ENCODE data around the gene CTDP1.

CTDP1 gene

DNA sequence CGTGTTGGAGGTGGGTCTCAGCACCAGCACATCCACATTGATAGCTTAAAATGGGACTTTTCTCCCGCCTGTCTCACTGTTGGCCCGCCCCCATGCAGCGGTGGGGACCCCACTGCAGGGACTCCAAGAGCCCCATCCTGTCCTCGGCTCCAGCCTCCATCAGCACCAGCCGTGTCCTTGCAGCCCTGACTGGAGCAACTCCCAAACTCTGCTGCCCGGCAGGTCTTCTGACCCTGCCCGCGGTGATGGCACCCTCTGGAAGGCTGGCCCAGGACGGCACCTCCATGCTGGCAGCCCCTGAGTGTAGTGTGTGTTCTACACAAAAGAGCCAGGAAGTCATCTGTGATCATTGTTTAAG lies 76.5 kb downstream of the CTDP1 start:
- Histone ChIP-seq H2AK5ac (ENCODE audit: low read length) (no peak overlapping the region), H3K27me3 (ENCODE audit: insufficient read depth, low read length, poor library complexity) (no peaks in the 10 kb centered on the region), H3K4me2 (ENCODE audit: low read length) (no peak overlapping the region), H3K4me3 (ENCODE audit: low read length) (no peak overlapping the region), H3K4ac (ENCODE audit: low read depth, low read length) (no peak overlapping the region), H3K36me3 (ENCODE audit: control insufficient read depth, insufficient read depth, low read length) (peaks cover 4% of the 10 kb centered on the region), H2BK5ac (ENCODE audit: low read length) (no peak overlapping the region), H3K56ac (ENCODE audit: low read length) (no peak overlapping the region), H2BK120ac (ENCODE audit: low read depth, low read length) (no peak overlapping the region), H3K18ac (ENCODE audit: low read length) (no peak overlapping the region), H2BK15ac (replicated peaks; ENCODE audit: low read depth) (no peak overlapping the region), H3K27ac (ENCODE audit: low read depth, low read length) (no peak overlapping the region), H4K5ac (ENCODE audit: low read length) (no peak overlapping the region), H3K4me1 (ENCODE audit: control insufficient read depth, low read depth, low read length) (no peaks in the 10 kb centered on the region), H3K79me2 (ENCODE audit: control insufficient read depth, insufficient read depth, low read length) (no peaks in the 10 kb centered on the region), H3K9ac (ENCODE audit: low read length) (no peak overlapping the region), H4K8ac (ENCODE audit: low read depth, low read length) (no peak overlapping the region), H3K23ac (ENCODE audit: low read length) (no peak overlapping the region), H3K79me1 (ENCODE audit: low read length) (no peaks in the 10 kb centered on the region)
- WGBS (ENCODE audit: extremely low coverage, insufficient coverage, low lambda C conversion rate): no CpG with 5 or more reads among the region's 10 CpGs
- DNase-seq: no peak

- H3K79me1 ChIP-seq (ENCODE audit: low read length): no peaks in the 10 kb centered on the region
- no peak overlapping the region for H4K5ac ChIP-seq (ENCODE audit: low read length)
- DNase-seq: no peak
- no peak overlapping the region for H3K23ac ChIP-seq (ENCODE audit: low read length)
- H2BK5ac ChIP-seq (ENCODE audit: low read length): no peak overlapping the region
- WGBS (ENCODE audit: extremely low coverage, insufficient coverage, low lambda C conversion rate): no CpG with 5 or more reads among the region's 11 CpGs
- no peak overlapping the region for H2BK15ac ChIP-seq (replicated peaks; ENCODE audit: low read depth)
- H2AK5ac ChIP-seq (ENCODE audit: low read length): no peak overlapping the region
- no peak overlapping the region for H4K8ac ChIP-seq (ENCODE audit: low read depth, low read length)
- no peak overlapping the region for H3K56ac ChIP-seq (ENCODE audit: low read length)
- no peak overlapping the region for H2BK120ac ChIP-seq (ENCODE audit: low read depth, low read length)
- H3K4me3 ChIP-seq (ENCODE audit: low read length): no peak overlapping the region
- H3K18ac ChIP-seq (ENCODE audit: low read length): no peak overlapping the region
- peaks cover 4% of the 10 kb centered on the region for H3K36me3 ChIP-seq (ENCODE audit: control insufficient read depth, insufficient read depth, low read length)
- H3K9ac ChIP-seq (ENCODE audit: low read length): no peak overlapping the region
- no peaks in the 10 kb centered on the region for H3K79me2 ChIP-seq (ENCODE audit: control insufficient read depth, insufficient read depth, low read length)
- no peak overlapping the region for H3K4ac ChIP-seq (ENCODE audit: low read depth, low read length)
- H3K4me2 ChIP-seq (ENCODE audit: low read length): no peak overlapping the region
- no peaks in the 10 kb centered on the region for H3K4me1 ChIP-seq (ENCODE audit: control insufficient read depth, low read depth, low read length)
- no peak overlapping the region for H3K27ac ChIP-seq (ENCODE audit: low read depth, low read length)
- H3K27me3 ChIP-seq (ENCODE audit: insufficient read depth, low read length, poor library complexity): no peaks in the 10 kb centered on the region
Observed at GRCh38 chr18:79756826-79757225, 77.2 kb downstream of the CTDP1 start.

DNA sequence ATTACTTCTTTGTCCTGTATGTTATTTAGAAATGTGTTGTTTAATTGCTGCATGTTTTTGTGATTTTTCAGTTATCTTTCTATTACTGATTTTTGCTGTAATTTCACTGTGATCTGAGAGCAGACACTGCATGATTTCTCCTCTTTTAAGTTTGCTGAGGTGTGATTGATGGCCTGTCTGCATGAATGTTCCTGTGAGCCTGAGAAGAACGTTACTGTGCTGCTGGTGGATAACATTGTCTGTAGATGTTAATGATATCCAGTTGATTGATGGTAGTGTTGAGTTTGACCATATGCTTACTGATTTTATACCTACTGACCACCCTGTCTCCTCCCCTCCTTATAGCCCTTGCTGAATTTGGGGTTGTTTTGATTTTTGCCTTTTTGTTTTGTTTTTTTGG lies 80.7 kb downstream of the CTDP1 start:
- no CpG with 5 or more reads among the region's 1 CpG for WGBS (ENCODE audit: extremely low coverage, insufficient coverage, low lambda C conversion rate)

GRCh38 chr18:79760881-79761280 lies 81.3 kb downstream of the CTDP1 start:
- H4K5ac ChIP-seq (ENCODE audit: low read length): no peak overlapping the region
- H3K4me1 ChIP-seq (ENCODE audit: control insufficient read depth, low read depth, low read length): no peaks in the 10 kb centered on the region
- no peak overlapping the region for H3K23ac ChIP-seq (ENCODE audit: low read length)
- no peak overlapping the region for H2BK5ac ChIP-seq (ENCODE audit: low read length)
- no peak overlapping the region for H3K27ac ChIP-seq (ENCODE audit: low read depth, low read length)
- no peaks in the 10 kb centered on the region for H3K79me1 ChIP-seq (ENCODE audit: low read length)
- H3K56ac ChIP-seq (ENCODE audit: low read length): no peak overlapping the region
- H3K4me3 ChIP-seq (ENCODE audit: low read length): no peak overlapping the region
- no peak overlapping the region for H3K4ac ChIP-seq (ENCODE audit: low read depth, low read length)
- H3K4me2 ChIP-seq (ENCODE audit: low read length): no peak overlapping the region
- DNase-seq: no peak
- no peak overlapping the region for H2BK120ac ChIP-seq (ENCODE audit: low read depth, low read length)
- no peak overlapping the region for H2AK5ac ChIP-seq (ENCODE audit: low read length)
- H3K36me3 ChIP-seq (ENCODE audit: control insufficient read depth, insufficient read depth, low read length): no peaks in the 10 kb centered on the region
- no peak overlapping the region for H3K18ac ChIP-seq (ENCODE audit: low read length)
- H2BK15ac ChIP-seq (replicated peaks; ENCODE audit: low read depth): no peak overlapping the region
- no peak overlapping the region for H3K9ac ChIP-seq (ENCODE audit: low read length)
- no peak overlapping the region for H4K8ac ChIP-seq (ENCODE audit: low read depth, low read length)
- WGBS (ENCODE audit: extremely low coverage, insufficient coverage, low lambda C conversion rate): no CpG with 5 or more reads among the region's 1 CpG
- H3K27me3 ChIP-seq (ENCODE audit: insufficient read depth, low read length, poor library complexity): no peaks in the 10 kb centered on the region
- H3K79me2 ChIP-seq (ENCODE audit: control insufficient read depth, insufficient read depth, low read length): no peaks in the 10 kb centered on the region

More for the DNA sequence above, 80.7 kb downstream of the CTDP1 start:
- H3K4ac ChIP-seq (ENCODE audit: low read depth, low read length): no peak overlapping the region
- no peak overlapping the region for H2BK5ac ChIP-seq (ENCODE audit: low read length)
- H2BK120ac ChIP-seq (ENCODE audit: low read depth, low read length): no peak overlapping the region
- H3K27ac ChIP-seq (ENCODE audit: low read depth, low read length): no peak overlapping the region
- no peak overlapping the region for H3K18ac ChIP-seq (ENCODE audit: low read length)
- H3K79me1 ChIP-seq (ENCODE audit: low read length): no peaks in the 10 kb centered on the region
- no peaks in the 10 kb centered on the region for H3K4me1 ChIP-seq (ENCODE audit: control insufficient read depth, low read depth, low read length)
- no peaks in the 10 kb centered on the region for H3K36me3 ChIP-seq (ENCODE audit: control insufficient read depth, insufficient read depth, low read length)
- H3K79me2 ChIP-seq (ENCODE audit: control insufficient read depth, insufficient read depth, low read length): no peaks in the 10 kb centered on the region
- H3K9ac ChIP-seq (ENCODE audit: low read length): no peak overlapping the region
- no peak overlapping the region for H3K56ac ChIP-seq (ENCODE audit: low read length)
- H4K8ac ChIP-seq (ENCODE audit: low read depth, low read length): no peak overlapping the region
- H3K4me3 ChIP-seq (ENCODE audit: low read length): no peak overlapping the region
- H3K27me3 ChIP-seq (ENCODE audit: insufficient read depth, low read length, poor library complexity): no peaks in the 10 kb centered on the region
- H4K5ac ChIP-seq (ENCODE audit: low read length): no peak overlapping the region
- DNase-seq: no peak
- H3K4me2 ChIP-seq (ENCODE audit: low read length): no peak overlapping the region
- no peak overlapping the region for H2AK5ac ChIP-seq (ENCODE audit: low read length)
- no peak overlapping the region for H3K23ac ChIP-seq (ENCODE audit: low read length)
- H2BK15ac ChIP-seq (replicated peaks; ENCODE audit: low read depth): no peak overlapping the region

DNA sequence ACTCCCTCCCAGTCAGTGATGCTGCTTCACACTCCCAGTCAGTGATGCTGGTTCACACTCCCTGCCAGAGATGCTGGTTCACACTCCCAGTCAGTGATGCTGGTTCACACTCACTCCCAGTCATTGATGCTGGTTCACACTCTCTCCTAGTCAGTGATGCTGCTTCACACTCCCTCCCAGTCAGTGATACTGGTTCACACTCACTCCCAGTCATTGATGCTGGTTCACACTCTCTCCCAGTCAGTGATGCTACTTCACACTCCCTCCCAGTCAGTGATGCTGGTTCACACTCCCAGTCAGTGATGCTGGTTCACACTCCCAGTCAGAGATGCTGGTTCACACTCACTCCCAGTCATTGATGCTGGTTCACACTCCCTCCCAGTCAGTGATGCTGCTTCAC lies 83.8 kb downstream of the CTDP1 start:
- Histone ChIP-seq H3K36me3 (ENCODE audit: control insufficient read depth, insufficient read depth, low read length) (no peaks in the 10 kb centered on the region), H4K5ac (ENCODE audit: low read length) (no peak overlapping the region), H3K79me2 (ENCODE audit: control insufficient read depth, insufficient read depth, low read length) (no peaks in the 10 kb centered on the region)

DNA sequence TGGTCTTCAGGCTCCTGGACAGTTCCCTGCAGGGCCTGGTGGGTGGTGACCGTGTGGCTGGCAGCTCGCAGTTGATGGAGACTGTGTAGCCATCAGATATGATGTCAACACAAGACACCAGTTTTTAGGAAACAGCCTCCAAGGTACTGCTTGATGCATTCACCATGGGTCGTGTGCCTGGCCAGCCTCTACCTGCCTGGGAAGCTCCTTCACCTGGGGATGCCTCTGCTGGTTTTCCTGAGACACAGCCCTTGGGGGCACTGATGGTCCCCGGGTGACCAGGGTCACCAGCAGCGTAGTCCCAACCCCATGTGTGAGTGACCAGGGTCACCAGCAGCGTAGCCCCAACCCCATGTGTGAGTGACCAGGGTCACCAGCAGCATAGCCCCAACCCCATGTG lies 84.5 kb downstream of the CTDP1 start:
- no peak overlapping the region for H3K4me3 ChIP-seq (ENCODE audit: low read length)
- DNase-seq: no peak
- no peaks in the 10 kb centered on the region for H3K36me3 ChIP-seq (ENCODE audit: control insufficient read depth, insufficient read depth, low read length)
- no peak overlapping the region for H3K18ac ChIP-seq (ENCODE audit: low read length)
- H3K4ac ChIP-seq (ENCODE audit: low read depth, low read length): no peak overlapping the region
- no peaks in the 10 kb centered on the region for H3K79me1 ChIP-seq (ENCODE audit: low read length)
- no peaks in the 10 kb centered on the region for H3K27me3 ChIP-seq (ENCODE audit: insufficient read depth, low read length, poor library complexity)
- H3K9ac ChIP-seq (ENCODE audit: low read length): no peak overlapping the region
- H2BK5ac ChIP-seq (ENCODE audit: low read length): no peak overlapping the region
- no peak overlapping the region for H3K4me2 ChIP-seq (ENCODE audit: low read length)
- H4K5ac ChIP-seq (ENCODE audit: low read length): no peak overlapping the region
- H2BK15ac ChIP-seq (replicated peaks; ENCODE audit: low read depth): no peak overlapping the region
- H2BK120ac ChIP-seq (ENCODE audit: low read depth, low read length): no peak overlapping the region
- no peak overlapping the region for H3K23ac ChIP-seq (ENCODE audit: low read length)
- no peaks in the 10 kb centered on the region for H3K4me1 ChIP-seq (ENCODE audit: control insufficient read depth, low read depth, low read length)
- no peak overlapping the region for H2AK5ac ChIP-seq (ENCODE audit: low read length)
- H4K8ac ChIP-seq (ENCODE audit: low read depth, low read length): no peak overlapping the region
- no peak overlapping the region for H3K56ac ChIP-seq (ENCODE audit: low read length)
- H3K79me2 ChIP-seq (ENCODE audit: control insufficient read depth, insufficient read depth, low read length): no peaks in the 10 kb centered on the region
- H3K27ac ChIP-seq (ENCODE audit: low read depth, low read length): no peak overlapping the region
- no CpG with 5 or more reads among the region's 6 CpGs for WGBS (ENCODE audit: extremely low coverage, insufficient coverage, low lambda C conversion rate)

More for the DNA sequence above, 83.8 kb downstream of the CTDP1 start:
- no peaks in the 10 kb centered on the region for H3K27me3 ChIP-seq (ENCODE audit: insufficient read depth, low read length, poor library complexity)
- H3K56ac ChIP-seq (ENCODE audit: low read length): no peak overlapping the region
- H3K27ac ChIP-seq (ENCODE audit: low read depth, low read length): no peak overlapping the region
- no peak overlapping the region for H2BK5ac ChIP-seq (ENCODE audit: low read length)
- no peak overlapping the region for H4K8ac ChIP-seq (ENCODE audit: low read depth, low read length)
- H2BK15ac ChIP-seq (replicated peaks; ENCODE audit: low read depth): no peak overlapping the region
- no peak overlapping the region for H3K23ac ChIP-seq (ENCODE audit: low read length)
- H3K18ac ChIP-seq (ENCODE audit: low read length): no peak overlapping the region
- no peaks in the 10 kb centered on the region for H3K4me1 ChIP-seq (ENCODE audit: control insufficient read depth, low read depth, low read length)
- no peak overlapping the region for H3K9ac ChIP-seq (ENCODE audit: low read length)
- H3K79me1 ChIP-seq (ENCODE audit: low read length): no peaks in the 10 kb centered on the region
- no peak overlapping the region for H2AK5ac ChIP-seq (ENCODE audit: low read length)
- DNase-seq: no peak
- no peak overlapping the region for H2BK120ac ChIP-seq (ENCODE audit: low read depth, low read length)
- no peak overlapping the region for H3K4me2 ChIP-seq (ENCODE audit: low read length)
- no peak overlapping the region for H3K4ac ChIP-seq (ENCODE audit: low read depth, low read length)
- H3K4me3 ChIP-seq (ENCODE audit: low read length): no peak overlapping the region
